Smooth muscle cell (in vitro differentiated cells): Measurements from ENCODE around the gene CFAP61. TPM values are rescaled to one million over a fixed set of nuclear protein-coding genes. Genes with fewer than 3 reads are reported as not detected.

Experiments used
- DNase-seq: peaks from one replicate; lab custom pipeline; 2025; ENCODE audit not compliant: unreplicated experiment; lab: John Stamatoyannopoulos, UW
- H2AFZ ChIP-seq: fragments of 200-600 bp; sonication (generic); 2 replicates; pipeline ENCODE4 v1.6.0; 2016; ENCODE audit warnings: antibody characterized with exemption, low read depth, mild to moderate bottlenecking
- H3F3A ChIP-seq: fragments of 200-600 bp; sonication (generic); 2 replicates; pipeline ENCODE4 v1.6.0; 2017; ENCODE audit warnings: antibody characterized with exemption, low read depth
- H3K27ac ChIP-seq: fragments of 200-600 bp; sonication (generic); 2 replicates; pipeline ENCODE4 v1.5.1; 2016; ENCODE audit warnings: low read depth, mild to moderate bottlenecking
- H3K27me3 ChIP-seq: fragments of 200-600 bp; sonication (generic); 2 replicates; pipeline ENCODE4 v1.6.1; 2016; ENCODE audit warnings: low read depth, mild to moderate bottlenecking
- H3K36me3 ChIP-seq: fragments of 200-600 bp; sonication (generic); 2 replicates; pipeline ENCODE4 v1.5.1; 2016; ENCODE audit warnings: low read depth
- H3K4me1 ChIP-seq: fragments of 200-600 bp; sonication (generic); 2 replicates; pipeline ENCODE4 v1.5.1; 2016; ENCODE audit warnings: low read depth
- H3K4me2 ChIP-seq: fragments of 200-600 bp; sonication (generic); 2 replicates; pipeline ENCODE4 v1.6.0; 2016; ENCODE audit warnings: mild to moderate bottlenecking
- H3K4me3 ChIP-seq: fragments of 200-600 bp; sonication (generic); 2 replicates; pipeline ENCODE4 v1.5.1; 2016; ENCODE audit warnings: mild to moderate bottlenecking
- H3K79me2 ChIP-seq: fragments of 200-600 bp; sonication (generic); 2 replicates; pipeline ENCODE4 v1.6.0; 2016; ENCODE audit warnings: low read depth, mild to moderate bottlenecking
- H3K9ac ChIP-seq: fragments of 200-600 bp; sonication (generic); 2 replicates; pipeline ENCODE4 v1.6.0; 2016; ENCODE audit warnings: low read depth
- H3K9me3 ChIP-seq: fragments of 200-600 bp; sonication (generic); replicated peaks from 2 replicates; pipeline ENCODE4 v1.5.1; 2016; ENCODE audit warnings: low read depth
- H4K20me1 ChIP-seq: fragments of 200-600 bp; sonication (generic); 2 replicates; pipeline ENCODE4 v1.6.0; 2016; ENCODE audit warnings: low read depth
- CTCF ChIP-seq: fragments of 200-600 bp; sonication (generic); IDR thresholded peaks from 2 replicates; pipeline ENCODE4 v1.5.1; 2017; ENCODE audit warnings: borderline replicate concordance, mild to moderate bottlenecking, antibody characterized with exemption; ENCODE audit not compliant: insufficient read depth, poor library complexity, severe bottlenecking
- WGBS: methylation state at CpG from one replicate; pipeline ENCODE4 v1.1.7; 2016; ENCODE audit warnings: low lambda C conversion rate; 5-methylcytosine and 5-hydroxymethylcytosine counted together
- polyA plus RNA-seq: library from polyadenylated mRNA; unstranded; fragments of >200 nt; fragmentation: Nextera tagmentation; extraction: Ambion mirVana; gene quantifications from 2 replicates; pipeline ENCODE4 v1.2.1, GENCODE V29; 2016
- total RNA-seq: library from RNA; depleted of rRNA; stranded (reverse); fragments of >200 nt; gene quantifications from 2 replicates; pipeline ENCODE4 v1.2.3, GENCODE V29; 2014

CFAP61 gene
- total and polyA plus RNA-seq, 2 experiments from 2014 or later: not detected

GRCh38 chr20:20220134-20220533 is 167.8 kb downstream of the CFAP61 start:
- 87% methylated on average over 5 of the region's 5 CpGs for WGBS
- no peak for TF ChIP-seq CTCF

GRCh38 chr20:20223981-20224380 is 171.6 kb downstream of the CFAP61 start:
- H3K27me3 ChIP-seq: peaks cover 3% of the 10 kb centered on the region
- no peaks in the 10 kb centered on the region for H3K36me3 ChIP-seq
- H3K4me1 ChIP-seq: peaks cover 6% of the 10 kb centered on the region
- H2AFZ ChIP-seq: no peak overlapping the region
- TF ChIP-seq CTCF: no peak
- no peak overlapping the region for H3K4me3 ChIP-seq
- no peak overlapping the region for H3K9ac ChIP-seq
- WGBS: 80% methylated on average over 5 of the region's 5 CpGs
- H3K79me2 ChIP-seq: no peaks in the 10 kb centered on the region
- no peaks in the 10 kb centered on the region for H3K9me3 ChIP-seq
- H3K27ac ChIP-seq: no peak overlapping the region
- H3K4me2 ChIP-seq: no peak overlapping the region
- no peak for DNase-seq
- H3F3A ChIP-seq: no peaks in the 10 kb centered on the region
- H4K20me1 ChIP-seq: no peaks in the 10 kb centered on the region

More at GRCh38 chr20:20220134-20220533, 167.8 kb downstream of the CFAP61 start:
- Histone ChIP-seq H3F3A (no peaks in the 10 kb centered on the region), H4K20me1 (no peaks in the 10 kb centered on the region), H3K27me3 (peaks cover 5% of the 10 kb centered on the region), H3K4me3 (no peak overlapping the region), H3K9me3 (no peaks in the 10 kb centered on the region), H2AFZ (no peak overlapping the region), H3K79me2 (no peaks in the 10 kb centered on the region), H3K4me2 (no peak overlapping the region), H3K9ac (no peak overlapping the region), H3K36me3 (no peaks in the 10 kb centered on the region), H3K4me1 (peaks cover 22% of the 10 kb centered on the region), H3K27ac (no peak overlapping the region)
- no peak for DNase-seq

GRCh38 chr20:20224806-20225205 is 172.5 kb downstream of the CFAP61 start:
- no peak overlapping the region for H3K4me3 ChIP-seq
- WGBS: 86% methylated on average over 1 of the region's 1 CpG
- H3K79me2 ChIP-seq: no peaks in the 10 kb centered on the region
- no peak overlapping the region for H3K27ac ChIP-seq
- H3K9ac ChIP-seq: no peak overlapping the region
- no peak for DNase-seq
- H3K27me3 ChIP-seq: peaks cover 3% of the 10 kb centered on the region
- H3K4me1 ChIP-seq: peaks cover 6% of the 10 kb centered on the region
- H4K20me1 ChIP-seq: no peaks in the 10 kb centered on the region
- no peak for TF ChIP-seq CTCF
- H3K4me2 ChIP-seq: no peak overlapping the region
- no peaks in the 10 kb centered on the region for H3K9me3 ChIP-seq
- H2AFZ ChIP-seq: no peak overlapping the region
- no peaks in the 10 kb centered on the region for H3F3A ChIP-seq
- no peaks in the 10 kb centered on the region for H3K36me3 ChIP-seq

DNA sequence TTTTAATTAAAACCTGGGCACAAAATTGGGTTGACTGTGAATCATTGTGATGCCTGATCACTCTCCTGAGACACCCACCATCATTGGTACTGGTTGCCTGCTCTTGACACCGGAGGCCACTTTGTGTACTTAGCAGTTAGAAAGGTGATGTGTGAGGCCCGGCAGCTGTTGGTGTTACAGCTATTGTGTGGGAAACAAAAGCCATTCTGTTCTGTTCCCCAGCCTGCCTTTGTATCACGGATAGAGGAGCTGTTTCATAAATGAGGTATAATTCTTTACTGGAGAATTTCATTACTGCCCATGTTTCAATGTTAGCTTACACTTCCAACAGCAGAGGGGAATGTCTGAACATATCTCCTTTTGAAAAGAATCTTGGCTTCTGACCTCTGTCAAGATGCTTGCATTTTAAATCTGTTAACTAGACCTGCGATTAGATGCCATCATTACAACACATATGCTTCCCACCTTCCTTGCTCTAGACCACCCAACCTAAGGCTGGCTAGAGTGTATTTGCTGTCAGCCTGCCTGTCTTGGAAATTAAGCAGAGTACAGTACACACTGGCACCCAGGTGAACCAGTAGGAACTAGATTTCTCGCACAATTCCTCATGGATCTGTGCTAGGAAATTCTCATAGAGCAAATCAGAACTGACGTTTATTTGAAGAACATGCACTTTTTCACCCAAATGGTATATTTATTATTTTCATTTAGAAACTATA is 173.2 kb downstream of the CFAP61 start:
- DNase-seq: no peak
- WGBS: 85% methylated on average over 6 of the region's 6 CpGs
- no peaks in the 10 kb centered on the region for H3K9me3 ChIP-seq
- no peaks in the 10 kb centered on the region for H4K20me1 ChIP-seq
- H2AFZ ChIP-seq: no peak overlapping the region
- TF ChIP-seq CTCF: no peak
- H3K27me3 ChIP-seq: peaks cover 3% of the 10 kb centered on the region
- H3K4me3 ChIP-seq: no peak overlapping the region
- H3K27ac ChIP-seq: no peak overlapping the region
- H3K4me1 ChIP-seq: peaks cover 6% of the 10 kb centered on the region
- H3K9ac ChIP-seq: no peak overlapping the region
- H3K79me2 ChIP-seq: no peaks in the 10 kb centered on the region
- H3K36me3 ChIP-seq: no peaks in the 10 kb centered on the region
- no peak overlapping the region for H3K4me2 ChIP-seq
- no peaks in the 10 kb centered on the region for H3F3A ChIP-seq
